Activated gamma-delta T cell (primary cell): ENCODE measurements around the gene TBC1D16.

Experiments
- DNase-seq: peaks from one replicate; lab custom pipeline; 2025; lab: John Stamatoyannopoulos, UW

The TBC1D16 gene

GRCh38 chr17:80025796-80026195, 9.9 kb downstream of the TBC1D16 start:
- no peak for DNase-seq

GRCh38 chr17:80025140-80025539, 10.5 kb downstream of the TBC1D16 start:
- no peak for DNase-seq

GRCh38 chr17:80024206-80024972, 11.3 kb downstream of the TBC1D16 start:
- no peak for DNase-seq

GRCh38 chr17:80023481-80024205, 12.0 kb downstream of the TBC1D16 start:
- DNase-seq: no peak

- DNase-seq: no peak
These were observed 14.1 kb downstream of the TBC1D16 start for GRCh38 chr17:80021600-80021999.

GRCh38 chr17:80018917-80019651, 16.6 kb downstream of the TBC1D16 start:
- DNase-seq: no peak

- no peak for DNase-seq
These were observed 18.3 kb downstream of the TBC1D16 start for GRCh38 chr17:80017226-80018010.

- DNase-seq: no peak
These were observed 22.6 kb downstream of the TBC1D16 start for GRCh38 chr17:80012765-80013741.

GRCh38 chr17:80011989-80012555, 23.6 kb downstream of the TBC1D16 start:
- no peak for DNase-seq

- DNase-seq: no peak
These were observed 25.3 kb downstream of the TBC1D16 start for GRCh38 chr17:80010283-80010858.

- DNase-seq: no peak
These were observed 26.0 kb downstream of the TBC1D16 start for GRCh38 chr17:80009391-80010282.

GRCh38 chr17:80008848-80009247, 26.8 kb downstream of the TBC1D16 start:
- DNase-seq: no peak

GRCh38 chr17:80008383-80008840, 27.3 kb downstream of the TBC1D16 start:
- peak; percentile 44 for DNase-seq

GRCh38 chr17:80007939-80008338, 27.7 kb downstream of the TBC1D16 start:
- no peak for DNase-seq

- DNase-seq: no peak
These were observed 28.6 kb downstream of the TBC1D16 start for GRCh38 chr17:80006811-80007752.

- no peak for DNase-seq
These were observed 29.3 kb downstream of the TBC1D16 start for GRCh38 chr17:80006339-80006720.
